DND-41 (cell line): ENCODE results near the gene AK5.

Experiments used
- ATAC-seq: fragments of 200-7000 bp; cut with Tn5 transposase; 3 replicates; pipeline ENCODE4 v1.9.1; 2021; ENCODE audit warnings: low read depth; ENCODE audit not compliant: insufficient read depth
- DNase-seq: peaks from one replicate; pipeline ENCODE4 v3.0.0-alpha.2; 2020
- H2AFZ ChIP-seq: 2 replicates; pipeline ENCODE4 v1.6.0; 2012; ENCODE audit warnings: low read depth, low read length
- H3K27ac ChIP-seq: 2 replicates; pipeline ENCODE4 v1.5.1; 2012; ENCODE audit warnings: low read length, inconsistent platforms
- H3K27me3 ChIP-seq: fragments of 200-600 bp; sonication (generic); 2 replicates; pipeline ENCODE4 v1.6.0; 2012; ENCODE audit warnings: low read length, mild to moderate bottlenecking, inconsistent platforms; ENCODE audit not compliant: insufficient read depth, poor library complexity
- H3K36me3 ChIP-seq: 2 replicates; pipeline ENCODE4 v1.5.1; 2012; ENCODE audit warnings: low read length, inconsistent platforms; ENCODE audit not compliant: insufficient read depth
- H3K4me1 ChIP-seq: 2 replicates; pipeline ENCODE4 v1.5.1; 2012; ENCODE audit warnings: mild to moderate bottlenecking, low read length; ENCODE audit not compliant: insufficient read depth
- H3K4me2 ChIP-seq: 2 replicates; pipeline ENCODE4 v1.6.0; 2012; ENCODE audit warnings: mild to moderate bottlenecking, moderate library complexity, low read length, inconsistent platforms; ENCODE audit not compliant: insufficient read depth
- H3K4me3 ChIP-seq, 2 experiments: fragments of 200-600 bp in 1 of 2; shearing (Covaris generic) in 1 of 2; 2 replicates each; pipeline ENCODE4 v1.5.1; 2012 to 2016; ENCODE audit warnings: inconsistent platforms in 2 of 2, low read length in 2 of 2, mild to moderate bottlenecking in 2 of 2, low read depth in 1 of 2, moderate library complexity in 1 of 2
- H3K79me2 ChIP-seq: 2 replicates; pipeline ENCODE4 v1.6.0; 2012; ENCODE audit warnings: low read length, inconsistent platforms; ENCODE audit not compliant: insufficient read depth
- H3K9ac ChIP-seq: 2 replicates; pipeline ENCODE4 v1.6.0; 2012; ENCODE audit warnings: low read depth, mild to moderate bottlenecking, inconsistent platforms, low read length, moderate library complexity
- H3K9me3 ChIP-seq: 2 replicates; pipeline ENCODE4 v1.5.1; 2012; ENCODE audit warnings: low read length, moderate library complexity, mild to moderate bottlenecking, inconsistent platforms; ENCODE audit not compliant: insufficient read depth, severe bottlenecking
- H4K20me1 ChIP-seq: 2 replicates; pipeline ENCODE4 v1.6.0; 2012; ENCODE audit warnings: low read length; ENCODE audit not compliant: insufficient read depth
- EZH2 ChIP-seq: IDR thresholded peaks from 3 replicates; pipeline ENCODE4 v1.6.1; 2012; ENCODE audit warnings: borderline replicate concordance, low read depth, mild to moderate bottlenecking, moderate library complexity, low read length, inconsistent platforms; ENCODE audit not compliant: severe bottlenecking
- TF ChIP-seq, protein P1 (sequence below): IDR thresholded peaks from 2 replicates; pipeline ENCODE4 v1.5.1; 2012; ENCODE audit warnings: borderline replicate concordance, low read length, moderate library complexity, mild to moderate bottlenecking; ENCODE audit not compliant: poor library complexity, severe bottlenecking; ENCODE audit errors: extremely low read depth

AK5 gene

DNA sequence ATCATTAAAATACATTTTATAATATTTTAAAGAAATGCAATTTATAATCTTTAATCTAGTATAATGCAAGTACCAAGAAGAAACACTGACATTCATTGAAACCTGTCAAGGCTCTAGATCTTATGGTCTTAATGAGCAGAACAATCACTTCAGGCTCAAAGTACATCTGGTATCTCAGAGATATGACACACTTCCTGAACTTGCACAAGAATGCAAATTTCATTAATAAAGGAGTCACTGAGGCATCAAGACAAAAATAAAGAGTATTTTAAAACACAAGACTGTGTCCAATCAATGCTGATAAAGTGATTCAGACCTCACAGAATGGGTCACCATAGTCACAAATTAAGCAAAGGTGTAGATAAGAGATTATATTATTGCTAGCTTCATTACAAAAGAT is 178.1 kb downstream of the AK5 start:
- H3K36me3 ChIP-seq: no peaks in the 10 kb centered on the region
- H2AFZ ChIP-seq: no peak overlapping the region
- H3K9ac ChIP-seq: no peak overlapping the region
- H3K4me2 ChIP-seq: no peak overlapping the region
- TF ChIP-seq EZH2: no peak
- ATAC-seq (no peak), DNase-seq (no peak)
- H3K4me3 ChIP-seq: no peak overlapping the region
- H3K79me2 ChIP-seq: no peaks in the 10 kb centered on the region
- H4K20me1 ChIP-seq: no peaks in the 10 kb centered on the region
- no peak overlapping the region for H3K27ac ChIP-seq
- H3K4me1 ChIP-seq: no peaks in the 10 kb centered on the region
- peaks cover 4% of the 10 kb centered on the region for H3K27me3 ChIP-seq
- H3K9me3 ChIP-seq: no peaks in the 10 kb centered on the region

DNA sequence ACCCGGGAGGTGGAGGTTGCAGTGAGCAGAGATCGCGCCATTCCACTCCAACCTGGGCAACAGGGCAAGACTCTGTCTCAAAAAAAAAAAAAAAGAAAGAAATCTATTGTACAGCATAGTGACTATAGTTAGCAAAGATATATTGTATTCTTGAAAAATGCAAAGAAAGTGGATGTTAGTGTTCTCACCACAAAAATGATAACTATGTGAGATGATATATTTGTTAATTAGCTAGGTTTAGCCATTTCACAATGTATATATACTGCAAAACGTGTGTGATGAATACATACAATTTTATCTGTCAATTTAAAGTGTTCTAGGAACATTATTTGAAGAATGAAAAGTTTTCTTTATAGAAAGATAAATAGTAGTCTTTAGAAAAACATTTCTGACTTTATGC is 179.9 kb downstream of the AK5 start:
- Histone ChIP-seq H3K4me3 (no peak overlapping the region), H3K27me3 (peaks cover 6% of the 10 kb centered on the region), H3K27ac (no peak overlapping the region), H3K79me2 (no peaks in the 10 kb centered on the region), H3K36me3 (no peaks in the 10 kb centered on the region), H4K20me1 (no peaks in the 10 kb centered on the region), H3K4me1 (no peaks in the 10 kb centered on the region), H3K4me2 (no peak overlapping the region), H2AFZ (no peak overlapping the region), H3K9me3 (no peaks in the 10 kb centered on the region), H3K9ac (no peak overlapping the region)
- TF ChIP-seq, protein P1, sequence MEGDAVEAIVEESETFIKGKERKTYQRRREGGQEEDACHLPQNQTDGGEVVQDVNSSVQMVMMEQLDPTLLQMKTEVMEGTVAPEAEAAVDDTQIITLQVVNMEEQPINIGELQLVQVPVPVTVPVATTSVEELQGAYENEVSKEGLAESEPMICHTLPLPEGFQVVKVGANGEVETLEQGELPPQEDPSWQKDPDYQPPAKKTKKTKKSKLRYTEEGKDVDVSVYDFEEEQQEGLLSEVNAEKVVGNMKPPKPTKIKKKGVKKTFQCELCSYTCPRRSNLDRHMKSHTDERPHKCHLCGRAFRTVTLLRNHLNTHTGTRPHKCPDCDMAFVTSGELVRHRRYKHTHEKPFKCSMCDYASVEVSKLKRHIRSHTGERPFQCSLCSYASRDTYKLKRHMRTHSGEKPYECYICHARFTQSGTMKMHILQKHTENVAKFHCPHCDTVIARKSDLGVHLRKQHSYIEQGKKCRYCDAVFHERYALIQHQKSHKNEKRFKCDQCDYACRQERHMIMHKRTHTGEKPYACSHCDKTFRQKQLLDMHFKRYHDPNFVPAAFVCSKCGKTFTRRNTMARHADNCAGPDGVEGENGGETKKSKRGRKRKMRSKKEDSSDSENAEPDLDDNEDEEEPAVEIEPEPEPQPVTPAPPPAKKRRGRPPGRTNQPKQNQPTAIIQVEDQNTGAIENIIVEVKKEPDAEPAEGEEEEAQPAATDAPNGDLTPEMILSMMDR: no peak
- no peak for TF ChIP-seq EZH2
- DNase-seq (no peak), ATAC-seq (no peak)

DNA sequence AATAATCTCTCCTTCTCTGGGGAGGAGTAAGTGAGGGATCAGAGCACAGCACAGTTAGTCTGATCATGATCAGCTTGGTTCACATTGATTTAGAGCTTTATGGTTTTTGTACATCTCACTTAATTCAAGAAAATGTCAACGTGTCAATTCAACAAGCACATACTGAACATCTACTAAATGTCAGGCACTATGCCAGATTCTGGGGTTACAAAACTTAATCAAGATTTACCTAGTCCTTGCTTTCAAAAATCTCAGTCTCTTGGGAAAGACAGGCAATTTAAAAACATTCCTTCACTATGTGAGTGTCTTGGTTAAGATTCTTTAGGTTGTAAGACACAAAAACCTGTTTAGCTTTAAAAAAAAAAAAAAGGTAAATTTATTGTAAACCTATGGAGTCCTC is 181.4 kb downstream of the AK5 start:
- H3K9ac ChIP-seq: no peak overlapping the region
- TF ChIP-seq, protein P1: no peak
- no peak for TF ChIP-seq EZH2
- no peak overlapping the region for H3K4me2 ChIP-seq
- peaks cover 6% of the 10 kb centered on the region for H3K27me3 ChIP-seq
- H3K36me3 ChIP-seq: no peaks in the 10 kb centered on the region
- H3K79me2 ChIP-seq: no peaks in the 10 kb centered on the region
- no peaks in the 10 kb centered on the region for H3K4me1 ChIP-seq
- no peak overlapping the region for H3K27ac ChIP-seq
- ATAC-seq: no peak
- no peak overlapping the region for H2AFZ ChIP-seq
- H3K9me3 ChIP-seq: no peaks in the 10 kb centered on the region
- no peak for DNase-seq
- H3K4me3 ChIP-seq: no peak overlapping the region
- no peaks in the 10 kb centered on the region for H4K20me1 ChIP-seq

DNA sequence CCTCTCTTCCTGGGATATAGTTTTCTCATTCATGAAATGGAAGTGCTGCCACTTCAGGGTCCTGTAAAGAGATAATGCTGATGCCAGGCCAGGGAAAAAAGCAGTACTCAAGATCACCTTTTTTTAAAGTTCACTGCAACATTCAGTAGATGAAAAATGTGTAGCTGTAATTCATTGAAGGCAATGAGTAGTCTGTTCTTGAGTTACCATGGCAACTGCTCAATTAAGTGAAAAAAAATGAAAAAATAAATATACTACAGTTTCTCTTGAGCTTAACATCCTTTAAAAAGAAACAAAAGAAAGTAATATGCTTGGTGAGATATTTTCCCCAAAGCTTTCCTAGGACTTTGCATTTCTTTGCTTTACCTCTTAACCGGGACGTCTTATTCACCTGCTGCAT is 183.3 kb downstream of the AK5 start:
- ATAC-seq: no peak
- Histone ChIP-seq H3K9ac (no peak overlapping the region), H3K9me3 (no peaks in the 10 kb centered on the region)

More for the DNA sequence above, 183.3 kb downstream of the AK5 start:
- no peak overlapping the region for H3K27ac ChIP-seq
- H3K4me1 ChIP-seq: no peaks in the 10 kb centered on the region
- H3K36me3 ChIP-seq: no peaks in the 10 kb centered on the region
- no peaks in the 10 kb centered on the region for H3K79me2 ChIP-seq
- TF ChIP-seq, protein P1: no peak
- TF ChIP-seq EZH2: no peak
- H3K4me3 ChIP-seq: no peak overlapping the region
- no peaks in the 10 kb centered on the region for H4K20me1 ChIP-seq
- no peak overlapping the region for H2AFZ ChIP-seq
- no peak overlapping the region for H3K4me2 ChIP-seq
- peaks cover 6% of the 10 kb centered on the region for H3K27me3 ChIP-seq
- no peak for DNase-seq
